ENCODE results near the gene C20orf202.
"Not testable (repeated sequence)": the region's sequence is repeated elsewhere in the genome, so short reads cannot be mapped to it uniquely, and the experiment has no call there.

Gene C20orf202

GRCh38 chr20:1250282-1250681, 47.0 kb downstream of the C20orf202 start:
- not testable (repeated sequence) for DNase-seq

- no peak for DNase-seq
Measured at GRCh38 chr20:1252416-1252815, 49.2 kb downstream of the C20orf202 start.

DNA sequence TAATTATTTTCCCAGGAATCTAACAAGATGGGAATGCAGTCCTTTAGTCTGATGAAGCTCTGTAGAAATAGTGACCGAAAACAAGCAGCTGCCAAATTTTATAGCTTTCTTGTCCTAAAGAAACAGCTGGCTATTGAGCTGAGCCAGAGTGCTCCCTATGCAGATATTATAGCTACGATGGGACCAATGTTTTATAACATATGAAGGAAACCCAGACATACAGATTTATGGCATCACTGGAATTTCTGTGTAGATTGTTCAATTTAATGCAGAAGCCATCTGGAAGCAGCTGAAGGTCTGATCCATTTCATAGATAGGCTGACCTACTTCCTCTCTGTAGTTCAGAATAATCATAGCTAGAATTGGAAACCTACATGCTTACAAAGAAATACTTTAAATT, 51.0 kb downstream of the C20orf202 start:
- DNase-seq, result no peak

DNA sequence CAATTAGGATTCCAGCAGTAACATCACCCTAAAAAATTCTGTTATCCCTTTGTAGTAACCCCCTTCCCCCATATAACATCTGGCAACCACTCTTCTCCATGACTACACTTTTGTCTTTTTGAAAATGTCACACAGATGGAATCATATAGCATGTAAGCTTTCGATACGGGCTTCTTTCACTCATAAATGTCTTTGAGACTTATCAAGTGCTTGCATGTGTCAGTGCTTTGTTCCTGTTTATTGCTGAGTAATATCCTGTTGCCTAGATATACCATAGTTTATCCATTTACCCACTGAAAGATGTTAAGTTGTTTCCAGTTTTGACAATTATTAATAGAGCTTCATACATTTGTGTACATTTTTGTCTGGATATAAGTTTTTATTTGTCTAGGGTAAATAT, 52.4 kb downstream of the C20orf202 start:
- DNase-seq, result no peak
